Activated CD4-positive, alpha-beta T cell treated with anti-CD3 and anti-CD28 coated beads, Interleukin-2, amount 50 U/mL, for 1 hour (primary cell): Measurements from ENCODE around the gene EML1.

Experiments used
- DNase-seq: peaks from one replicate; pipeline ENCODE4 v3.0.0-alpha.2; 2020

EML1 gene

DNA sequence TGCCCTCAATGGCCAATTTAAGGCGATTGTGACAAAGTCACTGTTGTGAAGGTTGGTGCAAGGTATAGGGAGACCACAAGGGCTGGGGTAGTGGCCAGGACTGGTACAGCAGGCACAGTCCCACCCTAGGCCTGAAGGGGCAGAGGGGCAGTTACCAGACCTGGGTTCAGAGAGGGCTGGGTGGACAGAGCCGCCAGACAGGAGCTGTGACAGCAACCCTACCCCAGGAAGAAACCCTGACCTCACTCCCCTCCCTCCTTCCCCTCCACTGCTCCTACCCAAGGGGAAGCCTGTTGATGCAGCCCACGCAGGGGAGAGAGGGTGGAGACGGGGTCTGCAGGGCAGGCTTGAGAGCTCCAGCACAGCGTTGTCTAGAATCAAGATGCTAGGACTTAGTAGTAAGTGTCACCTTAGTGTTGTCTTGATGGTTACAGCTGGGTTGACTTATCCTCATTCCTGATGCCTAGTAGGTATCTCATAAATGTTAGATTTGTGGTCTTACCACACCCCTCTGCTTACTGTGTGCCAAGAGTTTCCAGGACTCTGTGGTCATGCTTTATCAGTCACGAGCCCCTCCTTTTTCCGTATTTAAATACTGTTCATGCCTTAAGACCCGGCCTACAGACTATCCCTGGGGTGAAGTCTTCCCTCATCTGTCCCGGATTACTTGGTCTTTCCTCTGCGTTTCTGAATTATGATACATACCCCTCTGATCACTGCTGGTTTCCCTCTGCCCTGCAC, 14.4 kb downstream of the EML1 start:
- DNase-seq: no peak

DNA sequence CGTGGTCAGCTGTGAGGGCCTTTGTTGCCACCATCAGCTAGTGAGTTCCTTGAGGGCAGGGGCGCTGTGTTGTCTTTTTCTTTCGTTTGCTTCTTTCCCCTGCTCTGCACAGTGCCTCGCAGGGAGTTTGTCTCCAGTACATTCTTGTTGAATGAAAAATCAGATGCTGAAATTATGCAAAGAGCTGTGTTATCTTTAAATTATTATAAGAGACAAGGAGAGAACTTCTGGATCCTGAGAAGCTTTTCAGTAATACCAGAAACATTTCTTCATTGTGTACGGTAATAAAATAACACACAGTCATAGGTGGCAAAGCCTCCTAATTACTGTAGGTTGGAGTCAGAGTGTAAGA, 14.9 kb downstream of the EML1 start:
- no peak for DNase-seq

DNA sequence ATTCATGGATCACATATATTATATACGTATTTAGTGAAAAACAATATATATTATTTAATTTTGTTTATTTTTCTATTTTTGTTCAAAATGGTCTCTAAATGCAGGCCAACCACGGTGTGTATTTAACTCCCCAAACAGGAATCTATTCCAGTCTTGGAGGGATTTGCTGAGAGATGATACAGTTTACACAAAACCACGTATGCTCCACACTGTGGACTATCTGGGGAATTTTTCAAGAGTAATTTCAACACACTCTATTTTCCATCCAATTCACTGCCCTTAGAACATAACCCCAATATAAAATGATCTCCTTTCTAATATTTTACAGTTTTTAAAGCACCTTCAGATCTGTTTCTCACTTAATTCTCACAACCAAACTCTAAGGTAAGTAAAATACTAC, 15.3 kb downstream of the EML1 start:
- DNase-seq: no peak

DNA sequence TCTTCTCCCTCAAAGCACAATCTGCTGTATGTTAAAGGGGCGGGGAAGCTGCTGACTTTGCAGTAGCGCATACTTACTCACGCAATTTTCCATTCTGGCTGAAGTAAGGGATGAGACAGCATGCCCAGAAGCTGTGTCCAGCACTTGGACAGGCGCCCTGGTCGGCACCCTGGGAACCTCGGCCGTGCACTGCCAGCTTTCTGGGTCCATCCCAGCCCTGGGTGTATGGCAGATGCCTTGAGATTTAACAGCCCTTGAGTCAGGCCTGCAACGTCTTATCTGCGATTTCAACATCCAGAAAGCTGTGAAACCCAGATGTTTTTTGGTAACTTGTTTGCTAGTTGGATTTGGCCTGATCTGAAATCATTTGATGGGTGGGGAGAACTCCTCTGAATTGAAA, 16.1 kb downstream of the EML1 start:
- no peak for DNase-seq

DNA sequence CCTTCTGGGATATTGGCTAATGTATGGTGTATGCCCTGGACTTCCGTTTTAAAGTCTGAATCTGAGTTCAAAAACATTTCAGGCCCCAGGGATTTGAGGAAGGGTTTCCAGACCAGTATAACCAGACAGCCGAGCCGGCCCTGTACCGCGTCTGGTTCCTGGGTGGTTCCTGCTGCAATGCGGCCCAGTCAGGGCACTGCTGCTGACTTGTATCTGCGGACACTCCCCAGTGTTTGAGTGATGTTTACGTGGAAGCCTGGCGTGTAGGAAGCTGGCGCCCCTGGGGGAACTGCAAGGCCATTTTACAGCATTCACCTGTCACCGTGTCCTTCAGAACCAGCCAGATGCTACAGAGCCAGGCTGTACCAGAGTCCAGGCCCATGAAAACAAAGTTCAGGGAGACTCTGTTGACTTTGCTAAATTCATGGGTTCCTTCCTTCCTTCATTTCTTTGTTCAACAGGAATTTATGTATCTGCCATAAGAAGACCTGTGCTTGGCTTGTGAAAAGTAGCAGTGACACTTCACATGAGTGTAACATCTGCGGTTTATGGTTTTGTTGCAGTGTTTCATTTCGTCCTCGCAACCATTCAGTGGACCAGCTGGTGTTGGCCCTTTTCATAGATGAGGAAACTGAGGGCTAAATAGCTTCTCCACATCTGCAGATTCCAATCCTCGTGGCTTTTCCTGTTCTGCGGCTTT, 16.8 kb downstream of the EML1 start:
- DNase-seq: no peak

DNA sequence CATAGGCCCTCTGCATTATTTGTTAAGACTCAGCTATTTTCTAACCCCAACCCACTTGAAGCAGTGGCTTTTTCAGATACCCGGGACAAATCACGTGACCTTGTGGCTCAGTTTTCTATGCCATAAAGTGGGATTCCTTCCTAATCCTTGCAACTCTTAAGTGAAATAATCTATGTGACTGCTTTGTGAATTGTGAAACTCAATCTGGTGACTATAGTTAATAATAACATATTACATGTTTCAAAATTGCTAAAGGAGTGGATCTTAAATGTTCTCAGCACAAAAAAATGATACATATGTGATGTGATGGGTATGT, 17.3 kb downstream of the EML1 start:
- DNase-seq: no peak

DNA sequence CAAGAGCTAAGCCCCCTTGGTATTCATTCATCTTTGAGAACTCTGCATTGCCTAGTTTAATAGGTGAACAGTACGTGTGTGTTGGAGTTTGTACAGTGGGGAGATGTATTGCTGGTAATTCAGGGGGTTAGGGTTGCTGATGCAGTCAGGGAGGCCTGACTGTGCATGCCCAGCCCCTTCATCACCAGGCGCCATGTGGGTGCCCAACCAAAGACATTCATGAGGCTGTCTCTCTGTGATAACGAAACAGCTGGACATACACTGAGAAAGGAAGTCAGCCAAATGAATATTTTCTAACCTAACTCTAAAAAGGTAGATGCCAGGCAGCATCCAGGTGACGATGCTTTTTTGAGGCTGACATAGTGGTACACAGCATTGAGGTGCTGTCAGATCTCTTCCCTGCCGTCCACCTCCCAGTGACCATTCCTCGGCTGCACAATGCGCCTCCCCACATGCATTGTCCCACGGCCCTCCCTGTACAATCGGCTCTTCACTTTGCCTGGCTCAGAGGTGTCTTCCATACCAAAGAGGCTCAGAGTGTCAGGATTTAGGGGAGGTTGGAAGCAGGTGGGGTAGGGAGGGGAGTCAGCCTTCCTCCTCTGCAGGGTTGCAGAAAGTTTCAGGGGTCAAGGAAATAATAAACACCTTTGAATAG, 19.0 kb downstream of the EML1 start:
- DNase-seq: no peak

DNA sequence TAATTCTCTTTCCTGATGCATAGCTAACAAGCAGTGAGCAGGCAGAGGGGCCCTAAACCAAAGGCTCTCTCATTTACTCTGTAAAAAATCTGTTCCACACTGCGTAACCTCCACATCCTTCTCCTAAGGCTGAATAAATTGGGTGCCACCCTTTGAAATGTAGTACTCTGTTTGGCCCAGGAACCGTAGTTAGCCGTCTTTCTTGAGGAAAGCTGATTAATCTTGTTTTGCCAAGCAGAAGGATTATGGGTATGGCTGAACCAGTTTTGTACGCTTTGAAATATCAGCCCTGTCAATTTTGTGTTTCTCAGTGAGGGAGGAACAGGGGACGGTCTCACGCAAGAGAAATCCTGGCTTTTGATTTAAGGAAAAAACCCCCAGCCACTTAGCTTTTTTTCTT, 19.7 kb downstream of the EML1 start:
- DNase-seq: no peak

DNA sequence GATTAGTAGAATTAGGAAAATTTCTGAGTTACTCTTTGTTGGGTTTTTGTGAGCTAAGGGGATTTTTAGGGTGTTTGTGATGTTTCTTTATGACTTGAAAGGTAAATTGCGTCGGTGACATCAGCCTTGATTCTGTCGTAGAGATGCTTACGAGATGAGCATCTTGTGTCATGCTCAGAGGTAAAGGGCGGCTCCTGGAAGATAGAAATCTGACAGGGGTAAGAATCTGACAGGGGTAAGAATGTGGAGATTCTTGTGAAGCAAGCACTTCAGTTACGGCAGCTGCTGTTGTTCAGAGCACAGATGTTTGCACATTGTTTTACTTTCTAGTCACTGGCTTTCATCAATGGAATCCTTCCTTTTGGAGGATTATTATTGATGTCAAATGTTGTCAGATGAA, 22.5 kb downstream of the EML1 start:
- no peak for DNase-seq

DNA sequence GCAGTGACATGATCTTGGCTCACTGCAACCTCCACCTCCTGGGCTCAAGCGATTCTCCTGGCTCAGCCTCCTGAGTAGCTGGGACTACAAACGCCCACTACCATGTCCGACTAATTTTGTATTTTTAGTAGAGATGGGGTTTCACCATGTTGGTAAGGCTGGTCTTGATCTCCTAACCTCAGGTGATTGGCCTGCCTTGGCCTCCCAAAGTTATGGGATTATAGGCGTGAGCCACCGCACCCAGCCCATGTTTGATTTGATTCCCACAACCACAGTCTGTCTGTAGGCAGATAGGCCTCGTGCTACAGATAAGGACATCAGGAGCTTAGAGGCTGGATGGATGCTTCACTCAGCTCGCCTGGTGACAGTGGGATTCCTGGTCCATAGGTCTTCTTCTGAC, 23.0 kb downstream of the EML1 start:
- no peak for DNase-seq

DNA sequence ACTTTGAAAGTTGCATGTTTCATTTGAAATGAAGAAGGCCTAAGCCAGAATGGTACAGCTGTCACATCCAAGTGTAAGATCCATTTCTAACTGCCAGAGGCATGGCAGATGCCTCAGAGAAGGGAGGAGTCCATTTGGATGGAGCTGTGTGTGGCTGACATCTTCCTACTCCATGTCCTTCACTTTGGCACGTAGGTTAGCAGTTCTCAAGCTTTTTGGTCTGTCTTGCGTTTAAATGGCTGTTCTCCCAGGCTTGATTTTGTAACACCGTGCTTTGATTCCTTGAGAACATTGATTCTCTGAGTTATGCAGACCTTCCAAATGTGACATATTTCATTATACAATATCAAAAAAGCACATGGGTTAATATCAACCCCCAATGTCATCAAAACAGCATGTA, 23.4 kb downstream of the EML1 start:
- DNase-seq: no peak

DNA sequence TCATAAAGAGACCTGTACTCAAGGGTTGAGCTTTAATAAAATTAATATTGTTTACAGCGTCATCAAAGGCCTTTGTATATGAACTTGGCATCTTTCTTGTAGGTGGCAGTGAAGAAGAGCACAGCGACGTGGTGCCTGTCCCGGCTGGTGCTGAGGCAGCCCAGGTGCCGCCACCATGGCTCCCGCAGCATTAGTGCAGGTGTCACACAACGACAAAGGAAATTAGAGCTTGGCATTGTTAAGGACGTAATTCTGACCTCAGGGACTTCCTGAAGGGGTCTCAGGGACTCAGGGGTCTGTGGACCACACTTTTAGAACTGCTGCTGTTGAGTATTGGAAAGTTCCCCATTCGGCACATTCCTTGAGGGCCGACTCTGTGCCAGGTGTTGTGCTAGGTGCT, 24.1 kb downstream of the EML1 start:
- no peak for DNase-seq

DNA sequence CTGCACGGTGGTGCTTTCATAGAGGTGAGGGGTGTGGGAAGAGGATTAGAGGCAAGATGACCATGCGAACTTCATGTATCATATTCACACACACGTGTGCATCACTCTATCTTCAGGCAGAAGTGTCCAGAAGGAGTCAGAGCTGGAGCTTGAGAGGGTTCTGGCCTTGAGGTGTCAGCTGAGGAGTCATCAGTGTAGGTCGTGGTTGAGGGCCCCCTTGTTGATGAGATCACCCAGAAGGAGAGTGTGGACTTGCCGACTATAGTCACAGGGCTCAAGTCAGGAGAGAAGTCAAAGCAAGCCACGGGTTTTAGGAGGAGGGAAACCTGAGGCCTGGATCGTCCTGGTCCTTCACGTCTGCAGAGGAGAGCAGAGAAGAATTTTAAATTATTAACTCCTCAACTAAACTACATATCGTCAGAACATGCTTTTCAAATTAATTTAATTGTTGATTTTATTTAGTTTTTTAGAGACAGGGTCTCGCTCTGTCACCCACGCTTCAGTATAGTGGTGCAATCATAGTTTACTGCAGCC, 25.4 kb downstream of the EML1 start:
- DNase-seq: no peak

DNA sequence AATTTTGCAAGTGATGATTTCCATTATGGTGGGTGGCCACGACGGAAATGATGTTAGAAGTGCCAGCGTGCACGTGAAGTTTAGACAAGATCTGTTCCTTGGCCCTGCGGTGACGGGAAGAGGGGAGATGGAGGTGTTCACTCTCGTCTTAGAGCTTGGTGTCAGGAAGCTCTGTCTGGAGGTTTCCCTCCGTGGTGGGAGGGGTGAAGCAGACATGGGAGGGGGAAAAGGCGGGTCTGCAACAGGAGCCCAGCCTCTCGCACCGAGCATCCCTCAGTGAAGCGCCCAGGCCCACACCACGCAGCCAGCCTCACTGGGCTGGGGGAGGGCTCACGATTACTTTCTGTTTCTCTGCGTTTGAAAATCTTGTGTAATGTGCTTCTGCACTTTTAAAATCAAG, 26.3 kb downstream of the EML1 start:
- DNase-seq: no peak

DNA sequence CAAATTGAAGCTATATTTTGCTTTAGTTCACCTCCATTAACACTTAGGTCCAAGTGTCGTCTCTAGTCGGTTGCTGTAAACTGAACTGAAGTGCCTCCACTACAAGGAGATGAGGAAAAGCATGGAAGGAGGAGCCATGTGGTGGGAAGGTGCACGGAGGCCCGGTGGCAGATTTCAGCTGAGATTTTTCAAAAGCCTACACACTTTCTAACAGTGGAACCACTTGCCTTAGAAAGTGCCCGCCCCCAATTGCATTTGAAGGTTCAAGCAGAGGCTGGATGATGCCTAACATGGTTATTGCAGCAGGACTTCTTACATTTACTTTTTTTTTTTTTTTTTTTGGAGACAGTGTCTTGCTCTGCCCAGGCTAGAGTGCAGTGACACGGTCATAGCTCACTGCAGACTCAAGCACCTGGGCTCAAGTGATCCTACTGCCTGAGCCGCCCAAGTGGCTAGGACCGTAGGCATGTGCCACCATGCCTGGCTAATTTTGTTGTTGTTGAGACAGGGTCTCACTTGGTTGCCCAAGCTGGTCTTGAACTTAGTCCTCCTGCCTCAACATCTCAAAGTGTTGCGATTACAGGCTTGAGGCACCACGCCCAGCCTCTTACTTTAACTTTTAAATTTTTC, 27.6 kb downstream of the EML1 start:
- no peak for DNase-seq

DNA sequence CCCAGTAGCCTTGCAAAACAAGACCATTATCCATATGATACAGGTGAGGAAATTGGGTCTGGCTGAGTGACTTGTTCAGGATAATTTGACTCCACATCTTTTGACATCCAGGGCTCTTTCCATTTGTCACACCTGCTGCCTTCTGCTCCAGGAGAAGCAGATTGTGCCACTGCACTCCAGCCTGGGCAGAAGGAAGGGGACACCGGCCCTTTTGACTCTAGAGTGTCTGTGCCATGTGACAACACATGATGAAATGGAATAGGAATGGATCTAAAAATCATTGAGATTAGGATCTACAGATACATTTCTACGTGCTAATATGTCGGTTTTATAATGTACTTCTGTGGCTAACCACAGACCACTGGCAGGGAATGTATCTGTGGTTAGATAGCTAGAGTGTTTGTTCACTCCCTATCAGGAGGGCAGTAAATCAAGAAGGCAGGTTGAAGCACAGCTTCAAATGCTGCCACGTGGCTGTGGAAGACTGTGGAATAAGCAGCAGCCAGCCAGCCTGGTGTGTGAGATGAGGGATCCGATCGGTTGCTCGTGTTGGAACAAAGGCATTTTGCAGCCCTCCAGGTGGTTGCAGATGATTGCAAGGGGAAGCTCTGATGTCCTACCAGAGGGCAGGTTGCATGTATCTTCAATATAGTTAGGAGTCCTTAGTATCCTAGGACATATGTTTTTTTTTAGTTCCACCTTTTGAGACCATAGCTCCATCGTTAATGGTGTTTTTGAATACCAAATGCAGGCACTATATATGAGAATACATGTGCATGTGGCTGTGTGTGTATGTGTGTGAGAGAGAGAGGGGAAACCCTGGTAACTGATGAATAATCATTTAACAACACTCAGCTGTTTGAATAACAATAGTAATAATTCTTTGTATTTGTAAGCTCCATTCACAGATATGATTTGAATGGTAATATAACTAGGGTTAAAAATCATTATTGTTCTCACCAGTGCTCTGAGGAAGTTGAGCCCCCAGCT, 28.6 kb downstream of the EML1 start:
- no peak for DNase-seq

DNA sequence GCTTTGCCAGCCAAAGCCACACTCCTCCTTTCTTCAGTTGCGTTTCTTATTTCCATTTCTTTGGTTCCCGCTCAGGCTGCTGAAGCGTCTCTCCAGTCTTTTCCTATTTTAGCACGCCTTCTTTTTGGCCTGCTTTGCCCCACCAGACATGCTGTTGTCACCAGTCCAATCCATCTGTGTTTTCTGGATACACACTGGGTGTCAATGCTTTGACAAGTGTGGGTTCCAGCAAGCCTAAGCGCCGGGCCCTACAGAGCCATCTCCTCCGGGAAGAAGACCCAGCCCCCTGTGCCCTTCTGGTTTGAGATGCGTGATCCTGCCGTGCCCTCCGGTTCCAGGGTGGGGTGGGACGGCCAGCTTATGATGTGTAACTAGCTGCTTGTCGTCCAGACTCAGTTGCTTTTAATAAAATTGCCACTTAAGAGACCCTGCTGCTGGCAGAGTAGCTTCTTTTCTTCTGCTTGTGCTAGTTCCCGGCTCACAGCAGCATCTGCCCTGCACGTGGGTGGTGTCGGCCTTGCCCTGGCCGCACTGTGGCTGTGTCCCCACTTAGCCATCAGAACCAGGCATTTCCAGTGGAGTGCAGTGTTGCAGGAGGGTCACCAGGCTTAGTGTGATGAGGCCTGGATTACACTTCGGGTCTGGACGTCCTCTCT, 29.7 kb downstream of the EML1 start:
- no peak for DNase-seq

DNA sequence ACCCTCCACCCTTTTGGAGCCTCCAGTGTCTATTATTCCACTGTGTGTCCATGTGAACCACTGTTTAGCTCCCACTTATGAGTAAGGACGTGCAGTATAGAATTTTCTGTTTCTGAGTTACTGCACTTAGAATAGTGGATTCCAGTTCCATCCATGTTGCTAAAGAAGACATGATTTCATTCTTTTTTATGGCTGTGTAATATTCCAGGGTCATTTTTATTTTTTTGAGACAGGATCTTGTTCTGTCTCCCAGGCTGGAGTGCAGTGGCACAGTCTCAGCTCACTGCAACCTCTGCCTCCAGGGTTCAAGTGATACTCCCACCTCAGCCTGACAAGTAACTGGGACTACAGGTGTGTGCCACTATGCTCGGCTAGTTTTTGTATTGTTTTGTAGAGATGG, 31.6 kb downstream of the EML1 start:
- no peak for DNase-seq

DNA sequence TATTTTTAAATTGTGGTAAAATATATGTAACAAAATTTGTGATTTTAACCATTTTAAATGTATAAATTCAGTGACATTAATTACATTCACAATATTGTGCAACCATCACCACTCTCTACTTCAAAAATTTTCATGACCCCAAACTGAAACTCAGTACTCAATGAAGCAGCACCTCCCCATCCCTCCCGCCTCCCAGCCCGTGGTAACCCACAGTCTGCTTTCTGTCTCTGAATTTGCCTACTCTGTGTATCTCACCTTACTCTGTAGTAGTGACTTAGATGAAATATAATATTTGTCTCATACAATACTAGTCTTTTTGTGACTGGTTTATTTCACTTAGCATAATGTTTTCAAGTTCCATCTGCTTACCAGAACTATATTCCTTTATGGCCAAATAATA, 36.2 kb downstream of the EML1 start:
- no peak for DNase-seq

DNA sequence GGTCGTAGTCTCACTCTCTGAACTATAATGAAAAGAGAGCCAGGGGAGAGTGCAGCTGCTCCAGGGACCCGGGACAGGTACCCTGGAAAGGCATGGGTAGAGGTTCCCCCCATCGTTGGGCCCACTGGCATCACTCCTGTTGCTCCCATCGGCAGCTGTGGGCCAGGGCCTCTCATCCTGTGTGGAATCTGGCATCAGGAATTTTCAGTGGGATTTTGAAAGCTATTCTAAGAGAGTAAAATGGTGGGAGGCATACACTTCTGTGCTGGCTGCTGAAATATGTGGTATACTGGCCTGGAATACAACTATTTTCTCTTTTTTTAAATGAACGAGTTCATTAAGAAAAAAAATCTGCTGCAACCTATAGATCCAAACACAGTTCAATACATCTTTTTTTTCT, 38.1 kb downstream of the EML1 start:
- DNase-seq: no peak

DNA sequence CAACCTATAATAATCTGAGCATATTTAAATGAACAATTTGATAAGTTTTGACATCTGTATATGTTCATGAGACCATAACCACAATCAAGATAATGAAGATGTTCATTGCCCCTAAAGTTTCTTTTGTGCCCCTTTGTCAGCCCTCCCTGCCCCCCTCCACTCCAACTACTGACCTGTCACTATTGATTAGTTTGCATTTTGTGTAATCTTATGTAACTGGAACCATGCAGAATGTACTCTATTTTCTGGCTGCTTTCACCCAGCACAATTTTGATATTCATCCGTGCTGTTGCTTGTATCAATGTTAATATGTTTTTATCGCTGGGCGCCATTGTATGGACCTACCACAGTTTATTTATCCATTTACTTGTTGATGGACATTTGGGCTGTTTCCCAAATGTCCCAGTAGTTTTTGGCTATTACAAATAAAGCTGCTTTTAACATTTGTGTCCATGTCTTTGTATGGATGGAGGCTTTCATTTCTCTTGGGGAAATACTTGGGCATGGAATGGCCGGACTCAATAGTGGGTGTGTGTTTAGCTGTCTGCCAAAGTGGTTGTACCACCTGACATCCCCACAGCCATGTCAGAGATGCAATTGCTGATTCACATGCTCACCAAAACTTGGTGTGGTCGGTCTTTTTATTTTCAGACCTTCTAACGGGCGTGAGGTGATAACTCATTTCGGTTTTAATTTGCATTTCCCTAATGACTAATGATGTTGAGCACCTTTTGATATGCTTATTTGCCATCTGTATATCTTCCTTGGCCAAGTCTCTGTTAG, 38.9 kb downstream of the EML1 start:
- DNase-seq: no peak
